ENCODE results near the gene ERN1.

The ERN1 gene

DNA sequence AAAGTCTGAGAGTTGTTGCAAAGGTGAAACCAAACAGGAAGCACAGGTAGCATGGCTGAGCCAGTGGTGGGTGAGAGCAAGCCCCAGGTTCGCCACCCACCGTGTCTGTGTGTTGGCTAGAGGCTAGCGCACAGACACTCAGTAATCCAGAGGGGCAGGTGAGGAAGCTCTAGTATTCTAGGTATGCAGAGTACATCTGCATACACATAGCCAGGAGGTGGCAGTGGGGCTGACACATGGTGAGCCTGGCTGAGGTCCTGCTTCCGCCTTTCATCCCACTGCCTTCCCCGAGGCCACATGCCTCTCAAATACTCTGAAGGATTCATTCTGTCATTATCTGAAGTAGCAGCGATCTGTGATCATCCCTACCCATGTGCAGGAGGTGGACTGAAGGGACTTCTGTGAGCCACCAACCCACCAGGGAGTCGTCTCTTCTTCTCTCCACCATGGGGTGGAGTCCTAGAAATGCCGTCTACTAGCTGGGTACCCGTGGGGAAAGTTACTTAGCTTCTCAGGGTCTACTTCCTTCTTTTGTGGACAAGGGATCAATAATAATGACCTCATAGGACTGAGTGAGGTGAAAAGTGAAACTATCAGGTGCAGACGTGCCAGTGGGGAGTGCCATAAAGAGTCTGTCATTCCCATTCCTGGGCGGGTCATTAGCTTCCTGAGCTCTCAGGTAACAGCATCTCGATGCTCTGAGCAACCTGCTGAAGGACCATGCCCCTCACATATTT, 73.5 kb downstream of the ERN1 start:
- no peak for DNase-seq

- no peak for DNase-seq
These were observed 74.5 kb downstream of the ERN1 start for GRCh38 chr17:64055183-64056142.

- no peak for DNase-seq
These were observed 75.6 kb downstream of the ERN1 start for GRCh38 chr17:64054304-64054703.

DNA sequence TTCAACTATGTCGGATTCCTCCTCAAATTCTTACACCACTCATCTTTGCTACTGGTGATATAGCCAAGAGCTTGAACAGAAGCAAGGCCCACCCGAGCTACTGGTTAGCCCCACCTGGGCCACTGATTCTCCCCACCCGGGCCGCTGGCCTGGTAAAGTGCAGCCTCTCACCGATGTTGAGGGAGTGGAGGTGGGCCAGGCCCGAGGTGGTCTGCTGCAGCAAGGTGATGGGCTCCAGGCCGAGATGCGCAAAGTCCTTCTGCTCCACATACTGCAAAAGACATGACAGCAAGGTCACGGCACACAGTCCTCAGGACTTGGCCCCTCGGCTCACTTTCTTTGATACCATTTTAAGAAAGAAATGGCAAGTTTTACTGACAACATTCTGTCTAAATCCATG, 76.8 kb downstream of the ERN1 start:
- no peak for DNase-seq

DNA sequence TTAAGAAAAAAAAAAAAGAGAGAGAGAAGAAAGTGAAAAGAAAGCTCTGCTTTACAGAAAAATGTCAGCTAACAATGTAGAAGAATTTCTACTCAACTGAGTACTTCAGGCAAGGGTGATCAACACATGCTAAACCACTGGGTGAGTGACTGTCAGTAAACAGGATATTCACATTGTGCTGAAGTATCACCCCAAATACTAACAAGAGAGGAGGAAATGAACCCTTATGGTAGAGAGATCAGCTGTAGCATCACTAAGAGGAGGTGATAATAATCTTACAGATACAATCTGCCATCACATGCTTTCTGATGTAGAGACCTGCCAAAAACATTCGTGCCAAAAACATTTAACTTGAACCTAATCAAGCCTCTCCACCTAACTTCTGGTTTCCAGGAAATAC, 78.8 kb downstream of the ERN1 start:
- DNase-seq, result no peak

- DNase-seq, result no peak
These were observed 81.1 kb downstream of the ERN1 start for GRCh38 chr17:64048805-64049204.

DNA sequence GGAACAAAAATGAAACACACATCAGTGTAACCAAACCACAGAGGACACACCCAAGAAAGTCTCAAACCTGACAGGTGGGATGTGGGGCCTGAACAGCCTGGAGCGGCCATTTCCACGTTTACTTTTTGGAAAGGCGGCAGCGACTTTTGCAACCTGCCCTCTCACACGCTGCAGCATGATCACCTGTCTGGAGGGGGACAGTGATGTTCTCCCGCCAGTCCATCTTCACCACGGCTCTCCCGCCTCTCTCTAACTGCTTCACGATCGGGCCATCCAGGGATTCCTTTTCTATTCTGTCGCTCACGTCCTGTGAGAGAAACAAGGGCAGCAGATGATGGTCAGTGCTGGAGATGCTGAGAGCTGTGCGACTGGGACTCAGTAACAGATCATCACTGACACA, 84.8 kb downstream of the ERN1 start:
- DNase-seq, result no peak

DNA sequence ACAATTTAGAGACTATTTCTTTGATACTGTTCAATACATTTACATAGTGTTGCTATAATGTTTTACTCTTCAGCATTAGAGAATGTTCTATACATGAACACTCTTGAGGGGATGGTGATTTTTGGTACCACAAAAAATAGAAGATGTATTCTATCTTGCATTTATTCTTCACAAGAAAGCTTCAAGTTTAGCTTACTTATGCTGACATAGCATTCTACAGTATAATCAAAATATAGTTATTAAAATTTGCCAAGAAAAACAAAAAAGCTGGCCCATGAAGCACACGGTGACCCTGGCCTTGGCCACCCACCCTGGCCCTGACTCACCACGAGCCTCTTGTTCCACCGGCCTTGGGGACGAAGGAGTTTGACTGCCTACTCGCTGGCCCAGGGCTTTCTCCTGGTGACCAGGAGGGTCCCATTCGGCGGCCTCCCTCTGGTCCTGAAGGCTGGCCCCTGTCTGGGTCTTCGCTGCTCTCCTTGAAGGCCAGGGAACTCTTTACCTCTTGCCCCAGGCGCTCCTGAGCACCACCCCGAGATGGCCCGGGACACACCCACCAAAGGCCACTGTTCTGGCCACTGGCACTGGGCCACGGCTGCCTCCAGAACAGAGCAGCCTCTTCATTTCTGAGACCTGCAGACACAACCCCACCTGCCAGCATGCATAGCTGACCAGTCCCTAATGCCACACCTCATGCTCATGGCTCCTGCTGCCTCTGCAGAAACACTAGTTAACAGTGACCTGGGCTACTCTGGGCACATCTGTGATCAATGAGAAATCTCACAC, 87.1 kb downstream of the ERN1 start:
- no peak for DNase-seq

GRCh38 chr17:64041912-64042311, 88.0 kb downstream of the ERN1 start:
- DNase-seq, result no peak

DNA sequence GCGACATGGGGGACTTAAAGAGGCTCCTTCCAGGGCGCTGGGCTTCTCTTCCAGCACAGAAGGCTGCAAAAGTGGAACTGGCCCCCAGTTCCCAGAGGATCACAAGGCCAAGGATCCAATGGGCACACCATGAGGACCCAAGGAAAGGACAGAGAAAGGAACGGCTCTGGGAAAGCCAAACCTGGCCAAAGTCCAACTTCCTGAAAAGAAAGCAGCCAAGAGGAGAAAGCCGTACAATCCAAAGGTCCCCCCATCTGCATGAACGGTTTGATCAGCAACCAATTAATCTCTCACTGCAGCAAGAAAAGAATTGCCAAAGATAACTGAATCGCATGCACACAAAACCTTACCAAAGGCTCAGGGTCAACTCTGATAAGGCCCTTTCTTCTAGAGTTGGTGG, 89.7 kb downstream of the ERN1 start:
- DNase-seq, result no peak

DNA sequence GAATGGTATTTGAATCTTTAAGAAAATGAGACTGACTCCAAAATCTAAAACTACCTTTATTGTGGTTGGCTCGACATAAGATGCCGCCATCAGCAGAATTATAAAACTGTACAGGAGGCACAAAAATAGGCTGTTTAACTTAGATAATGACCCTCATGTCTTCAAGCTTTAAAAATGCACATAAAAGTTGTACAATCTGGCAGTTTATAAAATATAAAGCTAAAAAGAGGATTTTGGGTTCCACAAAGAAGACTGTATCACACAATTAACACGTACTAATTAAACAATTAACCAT, 90.9 kb downstream of the ERN1 start:
- DNase-seq, result no peak

GRCh38 chr17:64038331-64039105, 91.4 kb downstream of the ERN1 start:
- DNase-seq, result no peak

DNA sequence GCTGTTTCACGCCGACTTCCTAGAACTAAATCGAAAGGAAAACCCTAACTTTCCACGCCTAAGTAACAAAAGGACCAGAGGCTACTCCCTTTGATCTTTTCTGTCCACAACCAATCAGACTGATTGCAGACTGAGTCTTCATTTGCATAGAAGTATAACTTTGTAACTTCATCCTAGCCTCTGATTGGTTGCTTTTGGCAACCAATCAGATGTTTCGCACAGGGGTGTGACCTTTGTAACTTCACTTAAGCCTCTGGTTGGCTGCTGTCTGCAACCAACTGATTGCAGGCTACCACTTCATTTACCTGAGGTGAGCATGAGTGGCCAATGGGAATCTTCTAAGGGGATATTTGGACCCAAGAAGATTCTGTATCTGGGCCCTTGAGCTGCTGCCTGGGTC, 92.1 kb downstream of the ERN1 start:
- no peak for DNase-seq

DNA sequence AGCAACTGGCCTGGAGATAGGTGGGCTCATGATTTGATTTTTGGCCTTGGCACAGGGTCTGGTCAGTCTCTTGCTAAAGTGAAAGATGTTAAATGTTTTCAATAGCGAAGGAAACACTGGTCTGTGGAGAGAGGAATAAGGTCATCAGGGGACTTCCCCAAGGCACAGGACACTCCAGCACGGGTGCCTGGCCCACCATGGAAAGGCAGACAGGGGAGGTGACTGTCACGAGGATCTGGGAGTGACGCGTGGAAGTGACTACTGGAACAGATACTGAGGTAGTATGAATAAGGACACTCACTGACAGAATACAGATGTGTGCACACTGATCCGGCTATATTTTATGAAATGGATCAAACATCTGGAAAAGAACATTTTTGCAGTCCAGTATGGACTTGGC, 92.8 kb downstream of the ERN1 start:
- DNase-seq, result no peak

DNA sequence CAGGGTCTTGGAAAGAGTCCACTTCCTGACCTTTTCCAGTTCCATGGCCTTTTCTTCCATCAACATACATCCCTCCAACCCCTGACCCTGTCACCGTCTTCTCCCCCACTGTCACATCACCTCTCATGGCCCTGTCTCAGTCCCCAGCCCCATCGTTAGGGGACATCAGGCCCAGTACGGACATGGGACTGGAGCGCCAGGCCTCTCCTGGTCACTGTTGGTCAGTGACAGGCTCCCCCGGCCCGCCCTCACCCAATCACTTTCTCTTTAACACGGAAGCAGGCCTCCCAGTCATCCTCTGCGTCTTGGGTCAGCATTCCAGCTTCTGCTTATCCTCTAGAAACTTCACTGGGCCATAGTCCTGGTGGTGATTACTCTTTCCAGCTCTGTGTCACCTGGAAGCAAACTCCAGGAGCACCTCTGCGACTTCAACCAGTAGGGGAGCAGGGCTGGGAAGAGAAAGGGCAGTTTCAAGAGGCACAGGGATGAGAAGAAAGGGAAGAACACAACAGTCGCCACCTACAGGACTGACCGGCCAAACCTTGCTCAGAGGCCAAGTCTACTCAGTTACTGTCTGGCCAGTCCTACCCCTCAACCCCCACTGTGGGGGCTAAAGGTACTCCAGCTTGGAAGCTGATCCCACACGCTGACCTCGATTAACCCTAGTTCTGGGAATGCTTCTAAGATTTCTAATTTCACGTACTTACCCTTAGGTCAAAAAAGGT, 93.6 kb downstream of the ERN1 start:
- no peak for DNase-seq

DNA sequence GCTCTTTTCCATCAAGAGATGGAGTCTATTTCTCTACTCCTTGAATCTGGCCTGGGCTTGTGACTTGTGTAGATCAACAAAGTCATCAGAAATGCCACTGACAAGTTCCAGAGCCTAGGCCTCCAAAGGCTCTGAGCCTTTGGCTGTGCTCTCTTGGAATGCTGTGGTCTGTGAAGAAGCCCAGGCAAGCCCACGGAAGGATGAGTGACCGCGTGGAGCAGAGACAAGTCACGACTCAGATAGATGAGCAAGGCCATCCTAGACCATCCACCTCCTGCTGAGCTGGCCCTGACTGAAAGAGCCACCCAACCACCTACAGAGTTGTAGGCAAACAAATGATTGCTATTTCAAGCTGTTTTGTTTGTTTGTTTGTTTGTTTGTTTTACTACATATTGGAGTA, 97.9 kb downstream of the ERN1 start:
- DNase-seq, result peak; percentile 40

GRCh38 chr17:64028874-64029464, 101.0 kb downstream of the ERN1 start:
- peak; percentile 32 for DNase-seq

GRCh38 chr17:64025732-64026294, 104.1 kb downstream of the ERN1 start:
- peak; percentile 71 for DNase-seq

DNA sequence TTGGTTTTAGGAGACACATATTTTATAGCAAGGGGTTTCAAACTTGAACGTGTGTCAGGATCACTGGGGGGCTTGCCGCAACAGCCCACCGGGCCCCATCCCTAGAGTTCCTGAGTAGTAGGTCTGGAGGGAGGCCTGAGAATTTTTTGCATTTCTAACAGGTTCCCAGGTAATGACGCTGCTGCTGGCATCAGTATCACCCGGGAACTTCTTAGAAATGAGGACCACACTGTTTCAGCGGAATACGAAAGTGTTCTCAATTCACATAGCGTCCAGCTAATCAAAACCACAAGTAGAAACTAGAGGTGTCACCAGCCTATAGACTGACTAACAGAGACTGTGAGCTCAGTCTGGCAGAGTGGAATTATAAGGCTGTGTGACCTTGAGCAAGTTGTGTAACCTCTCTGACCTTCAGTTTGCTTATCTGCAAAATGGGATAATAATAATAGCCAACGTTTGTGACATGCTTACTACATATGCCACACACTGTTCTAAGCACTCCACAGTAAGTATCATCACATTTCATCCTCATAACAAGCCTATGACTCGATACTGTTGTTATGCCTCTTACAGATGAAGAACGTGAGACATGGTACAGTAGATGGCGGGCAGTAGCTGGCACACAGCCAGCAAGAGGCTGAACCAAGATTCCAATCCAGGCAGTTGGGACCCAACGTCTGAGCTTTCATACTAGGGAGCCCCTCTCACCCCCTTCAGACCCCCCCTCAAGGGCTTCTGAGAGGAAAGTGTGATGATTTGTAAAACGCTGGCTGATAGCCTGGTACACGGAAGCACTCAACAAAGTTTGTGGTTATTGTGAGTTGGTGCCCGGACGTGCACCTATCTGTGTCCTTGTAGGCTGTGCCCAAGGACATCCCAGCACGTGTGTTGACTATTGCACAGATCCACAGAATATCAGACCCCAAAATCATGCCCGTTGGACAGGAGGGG, 104.9 kb downstream of the ERN1 start:
- DNase-seq, result peak; percentile 24

DNA sequence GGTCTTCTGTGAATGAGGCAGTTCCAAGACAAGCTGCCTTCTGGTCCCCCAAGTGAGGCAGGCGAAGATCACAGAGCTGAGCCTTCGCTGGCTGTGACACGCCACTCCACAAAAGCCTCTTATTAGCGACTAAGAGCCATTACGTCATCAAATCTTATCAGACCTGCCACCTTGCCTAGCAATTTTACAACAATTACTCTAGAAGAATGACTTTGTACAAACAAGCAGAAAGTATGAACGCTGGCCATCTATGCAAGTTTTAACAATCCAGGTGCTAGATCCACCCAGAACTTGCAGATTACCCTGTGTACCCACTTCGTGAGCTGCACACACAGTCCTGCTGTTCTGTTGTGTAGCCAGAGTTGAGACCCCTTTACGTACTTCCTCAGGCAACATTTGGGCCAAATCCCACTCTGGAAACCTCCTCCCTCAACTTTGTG, 105.7 kb downstream of the ERN1 start:
- DNase-seq, result no peak

All from NCI-H226 (cell line).